ENCODE data around the gene DLG1.

DNA sequence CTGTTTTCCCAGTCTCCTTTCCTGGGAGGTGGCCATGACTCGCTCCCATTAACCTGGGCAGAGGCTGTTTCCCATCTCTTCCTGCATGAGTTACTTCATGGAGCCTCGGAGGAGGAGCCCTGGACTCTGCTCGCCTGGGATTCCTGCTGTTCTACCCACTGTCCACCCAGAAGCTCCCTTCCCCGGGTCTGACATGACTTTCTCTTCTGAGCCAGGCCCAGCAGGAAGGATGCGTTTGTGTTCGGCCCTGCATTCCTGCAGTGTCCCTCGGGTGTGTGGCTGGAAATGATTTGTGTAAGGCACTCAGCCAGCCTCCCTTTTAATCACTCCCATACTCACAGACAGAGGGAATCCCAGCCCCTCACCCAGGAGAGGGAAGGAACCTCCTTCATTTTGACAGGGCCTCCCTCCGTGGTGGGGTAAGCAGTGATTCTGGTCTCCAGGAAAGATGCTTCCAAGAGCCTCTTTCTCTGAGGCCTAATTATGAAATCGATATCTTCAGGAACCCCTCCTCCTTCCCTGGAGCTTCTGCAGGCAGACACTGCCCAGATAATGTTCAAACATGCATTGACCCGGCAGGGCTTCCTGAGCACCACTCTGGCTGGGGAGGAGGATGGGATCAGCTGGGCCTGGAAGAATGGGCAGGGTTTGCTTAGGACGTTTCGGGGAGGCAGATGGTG, 41.6 kb upstream of the DLG1 start:
- TF ChIP-seq, protein P1, sequence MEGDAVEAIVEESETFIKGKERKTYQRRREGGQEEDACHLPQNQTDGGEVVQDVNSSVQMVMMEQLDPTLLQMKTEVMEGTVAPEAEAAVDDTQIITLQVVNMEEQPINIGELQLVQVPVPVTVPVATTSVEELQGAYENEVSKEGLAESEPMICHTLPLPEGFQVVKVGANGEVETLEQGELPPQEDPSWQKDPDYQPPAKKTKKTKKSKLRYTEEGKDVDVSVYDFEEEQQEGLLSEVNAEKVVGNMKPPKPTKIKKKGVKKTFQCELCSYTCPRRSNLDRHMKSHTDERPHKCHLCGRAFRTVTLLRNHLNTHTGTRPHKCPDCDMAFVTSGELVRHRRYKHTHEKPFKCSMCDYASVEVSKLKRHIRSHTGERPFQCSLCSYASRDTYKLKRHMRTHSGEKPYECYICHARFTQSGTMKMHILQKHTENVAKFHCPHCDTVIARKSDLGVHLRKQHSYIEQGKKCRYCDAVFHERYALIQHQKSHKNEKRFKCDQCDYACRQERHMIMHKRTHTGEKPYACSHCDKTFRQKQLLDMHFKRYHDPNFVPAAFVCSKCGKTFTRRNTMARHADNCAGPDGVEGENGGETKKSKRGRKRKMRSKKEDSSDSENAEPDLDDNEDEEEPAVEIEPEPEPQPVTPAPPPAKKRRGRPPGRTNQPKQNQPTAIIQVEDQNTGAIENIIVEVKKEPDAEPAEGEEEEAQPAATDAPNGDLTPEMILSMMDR (IDR thresholded peaks at IDR 0.05) = no peak
- TF ChIP-seq POLR2AphosphoS5 (IDR thresholded peaks at IDR 0.05) (no peak), POLR2A (IDR thresholded peaks at IDR 0.05) (no peak), EP300 (IDR thresholded peaks at IDR 0.05; ENCODE audit: low read depth) (no peak)

All from transverse colon (tissue), 4 donors.